ENCODE data around the gene ZSCAN5A.

- TF ChIP-seq EZH2 (IDR thresholded peaks at IDR 0.05; ENCODE audit: insufficient read depth, poor library complexity, severe bottlenecking) (no peak), EZH2phosphoT487 (IDR thresholded peaks at IDR 0.05; ENCODE audit: insufficient read depth, low read depth) (no peak)
Observed at GRCh38 chr19:56201973-56202372, 112.7 kb downstream of the ZSCAN5A start, which contains the start of gene ZSCAN5C.

Data from GM23248 (cell line).